Esophagus (tissue), 2 donors: ENCODE measurements around the gene ZIC4. TPM values are rescaled to one million over a fixed set of nuclear protein-coding genes. Genes with fewer than 3 reads are reported as not detected.

ENCODE experiments used
- H3K27ac ChIP-seq, 2 donors: one replicate each; pipeline ENCODE4 v1.5.1; 2013; ENCODE audit warnings: low read depth in 2 of 2, mild to moderate bottlenecking in 2 of 2, inconsistent platforms in 1 of 2, low read length in 1 of 2, moderate library complexity in 1 of 2
- H3K27me3 ChIP-seq, 2 donors: one replicate each; pipeline ENCODE4 v1.6.1; 2013; ENCODE audit warnings: low read length in 2 of 2, control low read depth in 1 of 2, mild to moderate bottlenecking in 1 of 2; ENCODE audit not compliant: insufficient read depth in 2 of 2, control insufficient read depth in 1 of 2
- H3K36me3 ChIP-seq, 2 donors: one replicate each; pipeline ENCODE4 v1.6.1; 2013; ENCODE audit warnings: low read length in 1 of 2; ENCODE audit not compliant: control insufficient read depth in 2 of 2, insufficient read depth in 2 of 2
- H3K4me1 ChIP-seq, 2 donors: one replicate each; pipeline ENCODE4 v1.6.1; 2013; ENCODE audit warnings: low read length in 1 of 2; ENCODE audit not compliant: control insufficient read depth in 2 of 2, insufficient read depth in 2 of 2
- H3K4me3 ChIP-seq, 2 donors: one replicate each; pipeline ENCODE4 v1.5.1; 2013; ENCODE audit warnings: low read length in 2 of 2, mild to moderate bottlenecking in 2 of 2, low read depth in 1 of 2, moderate library complexity in 1 of 2
- H3K9me3 ChIP-seq, 2 donors: one replicate each; pipeline ENCODE4 v1.6.1; 2013; ENCODE audit warnings: mild to moderate bottlenecking in 2 of 2, low read depth in 1 of 2, low read length in 1 of 2, moderate library complexity in 1 of 2; ENCODE audit not compliant: control insufficient read depth in 2 of 2, insufficient read depth in 1 of 2
- whole genome bisulfite sequencing, 2 donors: extraction: QIAGEN DNeasy Blood & Tissue Kit; methylation state at CpG; one replicate each; pipeline ENCODE4 v1.1.7; 2013; 5-methylcytosine and 5-hydroxymethylcytosine counted together
- polyA plus RNA-seq, 2 donors: library from polyadenylated mRNA; stranded (reverse); fragments of 200-250 nt; gene quantifications; one replicate each; pipeline ENCODE4 v1.2.3, GENCODE V29; 2013
- donor health status: healthy with polysubstance abuse.
- donor health status: Bipolar disorder and iron deficiency.

Gene ZIC4
- polyA plus RNA-seq, 2 donors: not detected

- Histone ChIP-seq H3K27ac (no peak overlapping the region), H3K4me1 (peaks cover 0 to 3% of the 10 kb centered on the region in 2 donors), H3K36me3 (no peaks in the 10 kb centered on the region), H3K27me3 (peaks cover 15 to 37% of the 10 kb centered on the region in 2 donors), H3K9me3 (peaks cover 6 to 27% of the 10 kb centered on the region in 2 donors), H3K4me3 (no peak overlapping the region)
Observed at GRCh38 chr3:147400111-147400510, 6.2 kb downstream of the ZIC4 start.

- peaks cover 0 to 3% of the 10 kb centered on the region in 2 donors for H3K4me1 ChIP-seq
- WGBS, 2 donors: 53 to 54% methylated on average over 2 of the region's 2 CpGs
- no peaks in the 10 kb centered on the region for H3K36me3 ChIP-seq
- H3K27me3 ChIP-seq: peaks cover 21 to 34% of the 10 kb centered on the region in 2 donors
- H3K9me3 ChIP-seq: peaks cover 6 to 27% of the 10 kb centered on the region in 2 donors
- H3K4me3 ChIP-seq: no peak overlapping the region
- H3K27ac ChIP-seq: no peak overlapping the region
Observed at GRCh38 chr3:147398813-147399534, 7.4 kb downstream of the ZIC4 start.

DNA sequence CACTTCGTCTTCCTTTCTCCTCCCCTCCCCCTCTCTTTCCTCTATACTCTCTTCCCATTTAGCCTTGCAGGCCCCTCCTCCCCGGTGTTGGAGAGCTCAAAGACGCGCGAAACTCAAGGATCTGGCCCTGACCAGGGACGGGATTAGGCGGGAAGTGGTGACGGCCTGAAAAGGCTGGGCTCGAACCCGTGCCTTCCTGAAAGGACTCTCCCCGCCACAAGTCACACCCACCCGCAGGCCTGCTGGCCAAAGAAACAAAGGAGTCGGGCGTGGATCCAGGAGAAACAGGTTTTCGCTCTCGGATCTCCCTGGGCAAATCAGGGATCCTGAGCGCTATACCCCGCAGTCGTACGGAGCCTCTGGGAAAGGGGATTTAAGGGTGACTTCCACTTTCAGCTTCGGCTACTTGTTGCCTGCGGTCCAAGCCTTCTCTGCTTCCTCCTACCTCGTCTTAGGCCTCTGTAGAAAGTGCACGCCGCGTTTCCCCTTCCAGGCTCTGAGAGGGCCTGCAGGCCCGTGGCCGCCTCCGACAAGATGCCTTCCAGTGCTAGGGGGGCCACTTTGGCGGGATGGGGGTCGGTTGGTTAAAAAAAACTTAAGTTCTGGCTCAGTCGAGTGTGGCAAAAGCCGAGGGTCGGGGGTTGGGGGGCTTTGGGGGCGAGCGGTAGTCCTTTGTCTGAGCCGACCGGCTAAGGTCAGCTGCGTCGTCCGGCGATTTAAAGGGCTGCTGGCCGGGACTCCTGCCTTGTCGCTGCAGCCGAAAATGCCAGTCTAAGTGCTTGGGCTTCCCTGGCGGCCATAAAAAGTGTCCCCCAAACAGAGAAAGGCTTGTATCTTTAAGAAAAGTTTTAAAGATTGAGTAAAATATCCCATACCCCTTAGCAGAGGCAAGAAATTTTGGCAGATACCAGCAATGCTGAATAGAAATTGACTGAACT is 8.2 kb downstream of the ZIC4 start:
- Histone ChIP-seq H3K9me3 (peaks cover 6 to 27% of the 10 kb centered on the region in 2 donors), H3K27ac (no peak overlapping the region), H3K4me1 (peaks cover 3 to 6% of the 10 kb centered on the region in 2 donors), H3K4me3 (no peak overlapping the region), H3K36me3 (no peaks in the 10 kb centered on the region), H3K27me3 (peaks cover 21 to 38% of the 10 kb centered on the region in 2 donors)
- 15% methylated on average over 46 of the region's 46 CpGs for WGBS, 2 donors

DNA sequence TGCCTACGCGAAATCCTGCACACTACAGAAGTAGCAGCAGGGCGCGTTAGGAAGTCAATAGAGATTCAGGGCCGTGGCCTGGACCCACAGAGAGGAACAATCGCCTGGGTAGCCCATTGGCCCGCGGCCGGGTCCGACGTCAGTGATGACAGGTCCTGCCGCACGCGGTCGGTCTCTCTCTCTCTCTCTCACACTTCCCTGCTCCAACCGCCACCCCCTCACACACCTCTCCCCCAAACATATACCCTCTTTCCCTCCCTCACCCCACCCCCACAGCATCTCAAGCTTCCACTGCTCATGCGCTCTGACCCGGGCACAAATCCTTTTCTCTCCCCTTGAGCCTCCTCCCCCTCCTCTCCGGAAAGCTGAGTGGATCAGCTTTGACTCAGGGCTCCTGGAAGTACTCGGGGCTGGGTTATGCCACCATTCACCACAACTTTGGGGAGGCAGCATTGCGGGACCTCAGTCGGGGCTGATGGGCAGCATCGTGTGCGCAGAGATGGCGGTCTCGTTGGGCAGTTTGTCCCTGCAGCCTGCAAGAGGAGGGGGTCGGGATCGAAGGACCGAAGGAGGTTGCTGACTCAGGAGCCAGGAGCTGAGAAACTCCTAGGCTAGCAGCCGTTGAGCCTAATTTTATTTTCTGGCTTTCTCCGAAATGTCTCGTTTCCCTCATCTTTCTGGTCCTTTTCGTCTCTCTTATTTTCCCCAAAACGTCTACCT is 9.0 kb downstream of the ZIC4 start:
- Histone ChIP-seq H3K9me3 (peaks cover 6 to 27% of the 10 kb centered on the region in 2 donors), H3K27ac (no peak overlapping the region), H3K4me1 (peaks cover 6 to 7% of the 10 kb centered on the region in 2 donors), H3K27me3 (peaks cover 21 to 41% of the 10 kb centered on the region in 2 donors), H3K4me3 (no peak overlapping the region), H3K36me3 (no peaks in the 10 kb centered on the region)
- 9 to 11% methylated on average over 34 of the region's 34 CpGs for WGBS, 2 donors

GRCh38 chr3:147396712-147397046 is 9.7 kb downstream of the ZIC4 start:
- WGBS, 2 donors: 11% methylated on average over 17 of the region's 17 CpGs
- Histone ChIP-seq H3K4me3 (no peak overlapping the region), H3K4me1 (peaks cover 7 to 12% of the 10 kb centered on the region in 2 donors), H3K27me3 (peaks cover 21 to 47% of the 10 kb centered on the region in 2 donors), H3K36me3 (no peaks in the 10 kb centered on the region), H3K27ac (no peak overlapping the region), H3K9me3 (peaks cover 6 to 33% of the 10 kb centered on the region in 2 donors)

GRCh38 chr3:147395899-147396711 is 10.2 kb downstream of the ZIC4 start:
- peaks cover 7 to 13% of the 10 kb centered on the region in 2 donors for H3K4me1 ChIP-seq
- 10 to 11% methylated on average over 65 of the region's 65 CpGs for WGBS, 2 donors

DNA sequence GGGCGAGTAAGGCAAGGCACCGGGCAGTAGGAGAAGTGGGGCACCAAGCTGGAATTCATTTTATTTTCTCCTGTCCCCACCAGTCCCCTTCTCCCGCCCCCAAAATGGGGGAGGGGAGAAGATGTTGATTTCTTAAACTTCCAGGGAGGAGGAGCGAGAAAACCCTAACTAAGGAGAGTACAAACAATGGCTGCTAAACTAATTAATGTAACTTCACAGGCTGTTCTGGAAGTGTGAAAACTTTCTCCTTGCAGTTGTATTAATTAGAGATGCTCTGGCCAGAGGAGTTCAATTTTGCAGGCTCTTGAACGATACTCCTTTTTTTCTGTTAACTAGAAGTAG is 11.5 kb downstream of the ZIC4 start:
- Histone ChIP-seq H3K9me3 (peaks cover 11 to 45% of the 10 kb centered on the region in 2 donors), H3K27ac (no peak overlapping the region), H3K4me3 (no peak overlapping the region), H3K4me1 (peaks cover 9 to 13% of the 10 kb centered on the region in 2 donors), H3K27me3 (peaks cover 26 to 55% of the 10 kb centered on the region in 2 donors), H3K36me3 (no peaks in the 10 kb centered on the region)
- 13 to 19% methylated on average over 5 of the region's 5 CpGs for WGBS, 2 donors

More at GRCh38 chr3:147395899-147396711, 10.2 kb downstream of the ZIC4 start:
- H3K36me3 ChIP-seq: no peaks in the 10 kb centered on the region
- no peak overlapping the region for H3K4me3 ChIP-seq
- peaks cover 6 to 37% of the 10 kb centered on the region in 2 donors for H3K9me3 ChIP-seq
- H3K27ac ChIP-seq: no peak overlapping the region
- peaks cover 24 to 53% of the 10 kb centered on the region in 2 donors for H3K27me3 ChIP-seq

DNA sequence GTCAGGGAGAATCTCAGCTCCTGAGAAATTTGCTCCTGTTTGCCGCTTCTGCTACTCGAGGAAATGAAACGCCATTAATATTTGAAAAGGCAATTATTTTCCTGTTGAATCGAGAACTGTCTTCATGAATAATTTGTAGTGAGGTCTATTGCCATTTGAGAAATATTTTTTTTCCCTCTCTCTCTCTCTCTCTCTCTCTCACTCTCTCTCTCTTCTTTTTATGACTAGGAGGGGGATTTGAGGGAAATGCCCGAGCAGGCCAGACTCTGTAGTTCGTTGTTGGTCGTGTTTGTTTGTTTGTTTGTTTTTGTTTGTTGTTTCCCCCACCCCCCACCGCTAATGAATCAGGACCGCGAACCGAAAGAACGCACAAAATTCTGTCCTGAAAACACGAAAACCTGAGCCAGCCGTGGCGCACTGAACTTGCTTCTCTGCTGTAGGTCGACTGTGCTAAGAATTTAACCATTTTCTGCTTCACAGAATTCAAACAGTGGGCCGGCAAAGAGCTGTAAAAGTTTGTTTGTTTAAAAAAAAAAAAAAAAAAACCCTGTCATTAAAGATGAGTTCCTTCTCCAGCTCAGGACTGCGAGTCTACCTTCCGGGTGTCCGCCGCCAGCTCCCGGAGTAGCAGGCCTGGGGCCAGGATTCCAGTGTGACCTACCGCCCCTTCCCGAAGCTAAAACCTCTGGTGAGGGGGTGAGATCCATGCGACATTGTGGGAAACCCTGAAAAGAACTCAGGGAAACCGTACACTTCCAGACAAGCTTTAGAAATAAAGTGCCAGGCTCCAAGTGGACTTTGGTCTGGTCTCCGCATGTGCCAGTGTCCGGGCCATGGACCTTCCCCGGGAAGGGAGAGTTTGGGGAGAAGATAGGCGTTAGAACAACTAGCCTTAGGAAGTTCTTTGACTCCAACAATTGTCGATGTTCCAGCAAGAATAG is 12.1 kb downstream of the ZIC4 start:
- H3K4me1 ChIP-seq: peaks cover 9 to 13% of the 10 kb centered on the region in 2 donors
- H3K9me3 ChIP-seq: peaks cover 11 to 47% of the 10 kb centered on the region in 2 donors
- peak overlapping the region in 1 of 2 donors; percentile 36 for H3K4me3 ChIP-seq

More for the DNA sequence above, 12.1 kb downstream of the ZIC4 start:
- Histone ChIP-seq H3K36me3 (no peaks in the 10 kb centered on the region), H3K27me3 (peaks cover 26 to 55% of the 10 kb centered on the region in 2 donors), H3K27ac (no peak overlapping the region)
- 13 to 14% methylated on average over 31 of the region's 31 CpGs for WGBS, 2 donors
